GM12864 (cell line): ENCODE results near the gene MPDZ.

ENCODE experiments used
- DNase-seq: peaks from one replicate; pipeline ENCODE4 v3.0.0-alpha.2; 2011; ENCODE audit warnings: low read depth
- H3K4me3 ChIP-seq: 2 replicates; pipeline ENCODE4 v1.5.1; 2011; ENCODE audit warnings: mild to moderate bottlenecking, low read depth, low read length, control low read depth
- TF ChIP-seq, protein P1 (sequence below): IDR thresholded peaks from 2 replicates; pipeline ENCODE4 v1.5.1; 2011; ENCODE audit warnings: low read depth, mild to moderate bottlenecking, moderate library complexity, low read length, control low read depth, inconsistent platforms; ENCODE audit errors: missing control alignments

Gene MPDZ

DNA sequence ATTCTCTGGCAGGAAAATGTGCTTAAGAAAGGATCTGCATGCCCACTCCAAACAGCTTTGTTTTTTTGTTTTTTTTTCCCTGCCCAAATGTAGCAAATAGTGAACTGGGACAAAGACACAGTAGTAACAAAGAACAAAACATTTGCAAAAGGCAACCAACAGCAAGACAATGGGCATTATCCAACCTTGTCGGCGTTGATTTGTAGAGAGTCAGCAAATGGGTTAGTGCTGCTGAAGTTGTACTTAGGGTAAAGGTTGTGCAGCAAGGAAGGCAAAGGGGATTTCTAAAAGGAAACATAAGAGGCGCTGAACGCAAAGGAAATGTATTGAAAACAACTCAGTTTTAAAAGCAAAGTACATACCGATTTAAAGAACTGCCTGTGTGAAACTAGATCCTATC, 136.2 kb downstream of the MPDZ start:
- TF ChIP-seq, protein P1, sequence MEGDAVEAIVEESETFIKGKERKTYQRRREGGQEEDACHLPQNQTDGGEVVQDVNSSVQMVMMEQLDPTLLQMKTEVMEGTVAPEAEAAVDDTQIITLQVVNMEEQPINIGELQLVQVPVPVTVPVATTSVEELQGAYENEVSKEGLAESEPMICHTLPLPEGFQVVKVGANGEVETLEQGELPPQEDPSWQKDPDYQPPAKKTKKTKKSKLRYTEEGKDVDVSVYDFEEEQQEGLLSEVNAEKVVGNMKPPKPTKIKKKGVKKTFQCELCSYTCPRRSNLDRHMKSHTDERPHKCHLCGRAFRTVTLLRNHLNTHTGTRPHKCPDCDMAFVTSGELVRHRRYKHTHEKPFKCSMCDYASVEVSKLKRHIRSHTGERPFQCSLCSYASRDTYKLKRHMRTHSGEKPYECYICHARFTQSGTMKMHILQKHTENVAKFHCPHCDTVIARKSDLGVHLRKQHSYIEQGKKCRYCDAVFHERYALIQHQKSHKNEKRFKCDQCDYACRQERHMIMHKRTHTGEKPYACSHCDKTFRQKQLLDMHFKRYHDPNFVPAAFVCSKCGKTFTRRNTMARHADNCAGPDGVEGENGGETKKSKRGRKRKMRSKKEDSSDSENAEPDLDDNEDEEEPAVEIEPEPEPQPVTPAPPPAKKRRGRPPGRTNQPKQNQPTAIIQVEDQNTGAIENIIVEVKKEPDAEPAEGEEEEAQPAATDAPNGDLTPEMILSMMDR = no peak
- DNase-seq = no peak
- H3K4me3 ChIP-seq = no peak overlapping the region

DNA sequence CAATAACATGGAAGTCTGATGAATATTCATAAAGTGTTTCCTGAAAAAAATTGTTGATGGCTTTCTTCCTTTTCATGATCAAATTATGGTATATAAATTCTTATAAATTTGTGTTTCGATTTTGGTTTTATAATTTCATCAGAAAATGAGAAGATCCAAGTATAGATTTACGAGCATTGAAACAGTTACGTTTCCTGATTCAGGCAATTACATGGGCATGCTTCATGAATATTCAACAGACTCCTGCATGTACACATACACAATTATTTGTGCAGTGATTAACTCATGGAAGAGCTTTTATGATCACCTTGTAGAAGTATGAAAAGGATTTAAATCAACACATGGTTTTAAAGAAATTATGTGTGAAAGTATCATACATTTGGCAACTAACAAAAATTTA, 136.7 kb downstream of the MPDZ start:
- no peak for DNase-seq
- TF ChIP-seq, protein P1 = no peak

DNA sequence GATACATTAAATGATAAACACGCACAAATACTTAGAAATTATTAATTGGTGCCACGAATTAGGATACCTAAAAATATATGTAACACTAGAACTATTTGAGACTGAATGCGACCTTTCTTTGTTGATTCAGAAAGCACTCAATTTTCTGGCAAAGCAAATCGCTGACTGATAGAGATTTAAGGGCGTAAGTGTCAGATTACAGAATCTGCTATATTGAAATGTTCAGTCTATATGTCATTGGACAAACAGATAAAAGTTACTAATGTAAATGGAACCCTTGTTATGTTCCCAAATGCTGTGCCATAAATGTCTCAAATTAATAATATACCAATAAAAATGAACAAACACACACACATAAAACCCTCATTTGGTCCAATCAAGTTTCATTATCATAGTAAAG, 137.9 kb downstream of the MPDZ start:
- DNase-seq = no peak
- H3K4me3 ChIP-seq = no peak overlapping the region
- TF ChIP-seq, protein P1 = no peak

More for the DNA sequence above, 136.7 kb downstream of the MPDZ start:
- H3K4me3 ChIP-seq = no peak overlapping the region

DNA sequence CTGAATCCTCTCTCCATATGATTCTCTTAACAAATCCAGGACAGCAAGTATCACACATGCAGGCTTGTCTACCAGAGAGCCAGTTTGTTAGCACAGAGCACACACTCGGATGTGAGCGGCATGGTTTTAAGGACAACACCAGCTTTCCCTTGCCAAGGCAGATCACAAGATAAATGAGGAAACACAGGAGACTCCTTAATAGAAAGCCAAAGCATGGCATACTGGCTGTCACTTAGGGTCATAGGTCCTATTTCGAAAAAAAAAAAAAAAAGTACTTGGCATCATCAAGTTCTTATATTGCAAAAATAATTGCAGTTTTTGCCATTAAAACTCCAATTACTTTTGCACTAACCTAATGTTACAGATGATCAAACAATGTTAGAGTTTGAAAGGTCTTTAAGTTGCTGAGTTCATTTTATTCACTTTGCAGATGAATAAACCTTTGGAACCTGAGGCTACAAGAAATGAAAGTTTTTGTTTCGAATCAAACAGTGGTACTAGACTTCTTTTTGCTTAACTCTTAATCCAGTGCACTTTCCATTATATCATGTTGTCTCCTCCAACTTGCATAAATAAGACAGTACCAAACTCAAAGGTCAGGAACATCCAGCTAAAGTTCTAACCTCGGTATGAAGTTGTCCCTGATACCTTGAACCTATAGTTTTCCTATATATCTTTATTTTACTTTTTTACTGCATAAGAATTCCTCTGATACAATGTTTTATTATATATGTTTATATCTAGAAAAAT, 138.5 kb downstream of the MPDZ start:
- H3K4me3 ChIP-seq = no peak overlapping the region
- TF ChIP-seq, protein P1 = no peak
- no peak for DNase-seq

DNA sequence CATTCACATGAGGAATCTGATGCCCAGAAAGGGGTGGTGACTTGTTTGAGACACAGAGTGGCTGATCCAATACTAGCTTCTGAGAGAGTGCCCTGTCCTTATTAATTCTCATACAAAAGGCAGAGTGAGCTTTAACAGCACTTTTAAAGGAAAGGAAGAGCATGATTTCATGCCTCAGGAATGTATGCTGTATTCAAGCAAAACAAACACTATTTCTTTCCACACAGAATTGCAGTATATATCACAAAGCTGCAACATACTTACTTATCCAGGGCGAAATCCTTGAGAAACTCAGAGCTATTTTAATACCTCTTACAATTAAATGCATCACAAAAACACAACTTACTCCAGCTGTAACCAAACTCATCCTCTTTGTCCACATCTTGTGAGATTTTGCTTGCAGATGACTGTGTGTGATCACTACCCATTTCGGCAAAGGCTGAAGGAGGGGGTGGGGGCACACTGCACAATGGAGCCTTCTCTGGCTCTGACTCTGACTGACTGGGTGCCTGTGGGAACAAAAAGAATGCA, 139.8 kb downstream of the MPDZ start:
- no peak for DNase-seq
- TF ChIP-seq, protein P1 = no peak
- H3K4me3 ChIP-seq = no peak overlapping the region

DNA sequence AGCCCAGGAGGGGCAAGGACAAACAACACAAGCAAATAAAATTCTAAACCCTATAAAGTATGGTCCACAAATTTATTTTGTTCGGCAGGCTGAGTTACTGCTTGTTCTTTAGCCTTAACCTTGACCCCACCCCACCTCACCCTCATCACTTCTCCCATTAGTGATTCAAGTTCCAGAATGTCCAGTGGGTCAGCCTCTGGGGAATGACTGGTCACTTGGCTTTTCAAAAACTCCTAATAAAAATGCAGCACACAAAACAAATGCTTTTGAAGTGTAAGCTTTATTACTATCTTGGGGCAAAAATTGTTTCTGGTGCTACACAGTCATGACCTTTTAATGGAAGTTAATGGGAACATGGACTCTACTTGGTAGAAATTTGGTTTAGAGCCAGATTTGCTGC, 142.1 kb downstream of the MPDZ start:
- TF ChIP-seq, protein P1 = no peak
- DNase-seq = no peak
- H3K4me3 ChIP-seq = no peak overlapping the region

DNA sequence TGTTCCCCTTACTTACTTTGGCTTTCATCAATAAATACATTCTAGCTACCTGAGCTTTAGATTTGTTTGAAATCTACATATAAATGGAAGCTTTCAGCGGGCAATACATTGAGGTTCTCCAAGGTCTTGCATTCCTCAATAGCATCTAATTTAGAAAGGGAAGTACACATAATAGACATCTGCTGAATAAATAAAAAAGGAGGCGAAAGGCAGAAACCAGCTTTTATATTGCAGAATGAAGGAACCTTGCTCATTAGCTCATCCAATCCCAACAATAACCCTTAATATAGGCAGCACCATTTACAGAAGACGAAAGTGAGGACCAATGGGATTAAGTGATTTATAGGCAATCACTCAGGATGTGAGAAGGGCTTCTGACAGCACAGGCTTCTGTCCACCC, 147.5 kb downstream of the MPDZ start:
- no peak for DNase-seq
- TF ChIP-seq, protein P1 = no peak
- no peak overlapping the region for H3K4me3 ChIP-seq
